GM12878 (cell line): Measurements from ENCODE around the gene PNMA5.

Source experiments
- CTCF ChIP-seq, 3 experiments: IDR thresholded peaks in 2 of 3; conservative IDR thresholded peaks in 1 of 3; 2 replicates each; pipeline ENCODE4 v1.5.1; 2011; ENCODE audit warnings: low read depth in 3 of 3, low read length in 3 of 3, mild to moderate bottlenecking in 3 of 3, control low read depth in 2 of 3, moderate library complexity in 2 of 3, inconsistent platforms in 1 of 3, mixed read lengths in 1 of 3; ENCODE audit not compliant: control insufficient read depth in 2 of 3, insufficient read depth in 1 of 3; ENCODE audit errors: extremely low read depth in 1 of 3
- POLR2AphosphoS5 ChIP-seq: IDR thresholded peaks from 2 replicates; pipeline ENCODE4 v1.6.1; 2011; ENCODE audit warnings: mild to moderate bottlenecking, low read length, inconsistent platforms
- TF ChIP-seq, protein P1 (sequence below): fragments of 450-650 bp; IDR thresholded peaks from 2 replicates; pipeline ENCODE4 v1.6.1; 2018; ENCODE audit warnings: borderline replicate concordance, mild to moderate bottlenecking; ENCODE audit not compliant: partially characterized antibody

- TF ChIP-seq CTCF (IDR thresholded peaks at IDR 0.05 in 2 of 3, conservative IDR thresholded peaks at IDR 0.05 in 1 of 3; ENCODE audit: control insufficient read depth in 2 of 3, extremely low read depth in 1 of 3, insufficient read depth in 1 of 3, low read depth in 3 of 3, low read length in 3 of 3) (no peak), POLR2AphosphoS5 (no peak)
- TF ChIP-seq, protein P1, sequence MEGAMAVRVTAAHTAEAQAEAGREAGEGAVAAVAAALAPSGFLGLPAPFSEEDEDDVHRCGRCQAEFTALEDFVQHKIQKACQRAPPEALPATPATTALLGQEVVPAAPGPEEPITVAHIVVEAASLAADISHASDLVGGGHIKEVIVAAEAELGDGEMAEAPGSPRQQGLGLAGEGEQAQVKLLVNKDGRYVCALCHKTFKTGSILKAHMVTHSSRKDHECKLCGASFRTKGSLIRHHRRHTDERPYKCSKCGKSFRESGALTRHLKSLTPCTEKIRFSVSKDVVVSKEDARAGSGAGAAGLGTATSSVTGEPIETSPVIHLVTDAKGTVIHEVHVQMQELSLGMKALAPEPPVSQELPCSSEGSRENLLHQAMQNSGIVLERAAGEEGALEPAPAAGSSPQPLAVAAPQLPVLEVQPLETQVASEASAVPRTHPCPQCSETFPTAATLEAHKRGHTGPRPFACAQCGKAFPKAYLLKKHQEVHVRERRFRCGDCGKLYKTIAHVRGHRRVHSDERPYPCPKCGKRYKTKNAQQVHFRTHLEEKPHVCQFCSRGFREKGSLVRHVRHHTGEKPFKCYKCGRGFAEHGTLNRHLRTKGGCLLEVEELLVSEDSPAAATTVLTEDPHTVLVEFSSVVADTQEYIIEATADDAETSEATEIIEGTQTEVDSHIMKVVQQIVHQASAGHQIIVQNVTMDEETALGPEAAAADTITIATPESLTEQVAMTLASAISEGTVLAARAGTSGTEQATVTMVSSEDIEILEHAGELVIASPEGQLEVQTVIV: no peak
Measured at GRCh38 chrX:152988536-152989291, 5.2 kb downstream of the PNMA5 start.
